KOPT-K1 (cell line): ENCODE measurements around the gene CRTAC1.

Experiments
- H3K27ac ChIP-seq: fragments of 200-600 bp; sonication (generic); 2 replicates; pipeline ENCODE4 v1.5.1; 2016; ENCODE audit warnings: antibody characterized with exemption, mild to moderate bottlenecking, low read depth, low read length; ENCODE audit not compliant: poor library complexity, severe bottlenecking
- H3K36me3 ChIP-seq: fragments of 200-600 bp; sonication (generic); 2 replicates; pipeline ENCODE4 v1.5.1; 2017; ENCODE audit warnings: antibody characterized with exemption, mild to moderate bottlenecking, low read length, moderate library complexity; ENCODE audit not compliant: insufficient read depth
- H3K9me3 ChIP-seq: fragments of 200-600 bp; sonication (generic); 2 replicates; pipeline ENCODE4 v1.5.1; 2017; ENCODE audit warnings: antibody characterized with exemption, low read length, mild to moderate bottlenecking; ENCODE audit not compliant: insufficient read depth, poor library complexity, severe bottlenecking

Gene CRTAC1

DNA sequence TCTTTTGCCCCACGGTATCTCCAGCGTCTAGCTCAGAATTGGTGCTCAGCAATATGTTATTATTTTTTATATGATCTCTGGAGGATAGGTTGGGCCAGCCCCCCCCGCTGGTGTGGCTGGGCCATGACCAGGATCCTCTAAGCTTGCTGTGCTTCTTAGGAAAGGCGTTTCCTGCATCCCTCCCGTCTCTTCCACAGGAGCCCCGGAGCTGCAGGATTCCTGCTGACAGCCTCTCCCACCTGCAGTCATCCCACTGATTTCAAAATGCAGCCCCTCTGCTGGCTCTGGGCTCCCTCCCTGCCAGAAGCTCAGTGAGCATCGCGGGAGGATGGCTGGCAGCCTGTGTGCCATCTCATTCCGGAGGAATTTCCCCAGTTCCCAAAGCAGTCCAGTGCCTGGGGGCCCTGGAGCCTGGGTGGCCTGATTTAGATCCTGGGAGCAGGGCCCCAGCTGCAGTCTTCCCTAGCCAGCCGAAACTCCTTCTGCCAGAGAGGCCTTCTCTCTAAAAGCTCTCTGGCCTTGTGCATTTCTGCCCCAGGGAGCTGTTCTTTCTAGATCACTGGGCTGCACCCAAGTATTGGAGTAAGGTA lies 202.6 kb downstream of the CRTAC1 start:
- no peaks in the 10 kb centered on the region for H3K9me3 ChIP-seq
- no peaks in the 10 kb centered on the region for H3K36me3 ChIP-seq
- no peak overlapping the region for H3K27ac ChIP-seq

DNA sequence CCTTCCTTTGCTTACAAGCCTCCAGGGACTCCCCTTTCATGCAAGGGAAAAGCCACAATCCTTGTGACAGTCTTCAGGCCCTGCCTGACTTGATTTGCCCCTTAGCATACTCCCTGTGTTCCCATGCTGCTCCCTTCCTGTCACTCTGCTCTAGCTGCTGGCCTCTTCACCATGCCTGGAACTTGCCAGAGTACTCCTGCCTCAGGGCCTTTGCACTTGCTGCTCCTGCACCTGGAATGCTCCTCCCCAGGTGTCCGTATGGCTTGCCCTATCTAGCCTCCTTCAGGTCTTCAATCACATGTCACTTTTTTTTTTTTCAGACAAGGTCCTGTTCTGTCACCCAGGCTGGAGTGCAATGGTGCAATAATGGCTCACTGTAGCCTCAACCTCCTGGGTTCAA lies 203.5 kb downstream of the CRTAC1 start:
- Histone ChIP-seq H3K9me3 (no peaks in the 10 kb centered on the region), H3K27ac (no peak overlapping the region), H3K36me3 (no peaks in the 10 kb centered on the region)

DNA sequence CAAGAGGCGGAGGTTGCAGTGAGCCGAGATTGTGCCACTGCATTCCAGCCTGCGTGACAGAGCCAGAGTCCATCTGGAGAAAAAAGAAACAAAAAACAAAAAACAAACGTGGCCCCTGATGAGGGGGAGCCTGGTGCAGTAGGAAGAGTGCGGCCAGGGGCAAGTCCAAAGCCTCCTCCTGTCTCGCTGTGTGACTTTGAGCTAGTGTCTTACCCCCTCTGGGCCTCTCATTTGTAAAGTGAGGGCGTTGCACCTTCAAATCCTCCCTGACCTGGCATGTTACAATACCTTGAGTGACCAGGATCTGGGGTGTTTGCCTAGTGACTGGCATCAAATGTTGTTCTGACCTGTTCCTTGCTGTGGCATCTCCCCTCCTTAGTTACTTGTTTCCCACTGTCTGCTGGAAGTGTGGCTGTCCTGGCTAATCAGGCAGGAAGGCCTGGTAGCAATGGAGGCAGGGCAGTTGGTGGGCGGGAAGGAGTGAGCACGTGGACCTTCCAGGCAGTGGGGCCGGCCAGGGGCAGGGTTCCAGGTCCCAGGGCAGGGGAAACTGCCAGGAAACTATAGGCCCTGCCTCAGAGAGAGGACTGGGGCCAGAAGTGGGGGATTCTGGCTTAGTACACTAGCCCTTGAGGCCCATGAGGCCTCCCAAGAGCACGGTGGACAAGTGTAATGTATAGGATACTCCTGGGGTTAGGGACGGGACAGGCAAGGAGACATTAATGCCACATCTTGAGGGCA lies 205.2 kb downstream of the CRTAC1 start:
- H3K9me3 ChIP-seq, result no peaks in the 10 kb centered on the region

DNA sequence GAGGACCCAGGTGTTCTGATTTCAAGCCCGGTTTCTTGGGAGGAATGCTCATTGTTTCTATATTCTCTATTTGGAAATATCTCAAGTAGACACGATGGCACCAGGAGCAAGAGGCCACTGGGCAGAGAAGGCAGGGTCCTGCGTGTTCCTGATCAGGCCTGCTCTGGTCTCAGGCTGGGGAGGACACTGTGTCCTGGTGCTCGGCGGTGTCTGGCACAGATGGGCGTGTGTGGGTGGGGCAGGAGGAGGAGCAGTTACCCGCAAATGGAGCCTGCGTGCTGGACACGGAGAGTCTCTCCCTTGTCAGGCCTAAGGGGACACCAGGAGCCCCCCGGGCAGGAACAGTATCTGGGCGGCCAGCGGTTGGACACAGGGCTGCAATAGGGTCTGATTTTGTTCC lies 206.7 kb downstream of the CRTAC1 start:
- H3K27ac ChIP-seq, result no peak overlapping the region
- H3K36me3 ChIP-seq, result no peaks in the 10 kb centered on the region
- no peaks in the 10 kb centered on the region for H3K9me3 ChIP-seq

More for the DNA sequence above, 205.2 kb downstream of the CRTAC1 start:
- Histone ChIP-seq H3K36me3 (no peaks in the 10 kb centered on the region), H3K27ac (no peak overlapping the region)

DNA sequence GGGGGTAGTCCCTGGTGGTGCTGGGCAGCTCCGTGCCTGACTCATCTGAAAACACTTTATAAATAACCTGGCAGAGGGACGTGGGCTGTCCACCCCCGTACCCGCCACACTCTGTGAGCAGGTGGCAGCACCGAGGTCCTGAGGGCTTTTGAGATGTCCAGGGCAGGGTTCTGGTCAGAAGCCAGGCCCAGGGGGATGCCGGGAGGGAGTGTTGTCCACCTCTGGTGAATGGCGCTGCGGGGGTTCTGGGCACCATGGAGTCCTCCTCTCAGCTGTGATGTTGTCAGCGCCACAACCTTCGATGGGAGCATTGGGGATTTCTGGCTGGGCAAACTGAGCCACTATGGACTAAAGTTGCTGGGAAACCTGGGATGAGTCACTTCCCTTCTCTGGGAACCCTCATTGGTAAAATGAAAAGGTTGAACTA lies 208.1 kb downstream of the CRTAC1 start:
- no peak overlapping the region for H3K27ac ChIP-seq
- no peaks in the 10 kb centered on the region for H3K9me3 ChIP-seq
- no peaks in the 10 kb centered on the region for H3K36me3 ChIP-seq

DNA sequence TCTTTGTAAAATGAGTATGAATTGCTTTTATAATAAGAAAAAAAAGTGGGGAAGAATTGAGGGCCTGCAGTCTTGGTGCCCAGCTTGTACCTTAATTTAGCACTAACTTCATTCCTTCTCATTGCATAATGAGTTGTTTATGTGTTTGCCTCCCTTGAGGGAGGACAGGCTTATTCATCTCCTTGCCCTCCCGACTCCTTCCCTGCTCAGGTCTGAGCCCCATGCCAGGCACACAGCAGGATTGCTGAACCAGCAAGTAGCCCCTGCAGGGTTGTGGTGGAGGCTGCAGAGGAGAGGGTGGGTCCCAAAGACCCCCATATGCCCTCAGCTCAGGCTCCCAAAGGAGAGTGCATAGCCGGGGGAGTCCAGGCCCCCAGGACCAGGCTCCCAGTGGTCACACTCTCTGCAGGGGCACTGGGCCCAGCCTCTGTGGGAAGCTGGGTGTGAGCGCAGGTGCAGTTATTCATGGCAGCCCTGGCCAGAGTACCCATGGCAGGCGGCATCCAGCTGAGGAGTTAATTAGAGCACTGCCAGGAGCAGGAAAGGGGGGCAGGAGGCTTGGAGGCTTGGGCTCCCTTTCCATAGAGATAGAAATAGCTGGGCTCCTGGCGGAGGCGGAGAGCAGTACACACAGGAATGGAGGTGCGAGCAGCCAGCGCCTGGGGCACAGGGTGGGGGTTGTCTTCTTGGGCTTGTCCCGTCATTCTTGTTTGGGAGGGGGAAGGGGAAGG lies 208.9 kb downstream of the CRTAC1 start:
- Histone ChIP-seq H3K27ac (no peak overlapping the region), H3K36me3 (no peaks in the 10 kb centered on the region), H3K9me3 (no peaks in the 10 kb centered on the region)

DNA sequence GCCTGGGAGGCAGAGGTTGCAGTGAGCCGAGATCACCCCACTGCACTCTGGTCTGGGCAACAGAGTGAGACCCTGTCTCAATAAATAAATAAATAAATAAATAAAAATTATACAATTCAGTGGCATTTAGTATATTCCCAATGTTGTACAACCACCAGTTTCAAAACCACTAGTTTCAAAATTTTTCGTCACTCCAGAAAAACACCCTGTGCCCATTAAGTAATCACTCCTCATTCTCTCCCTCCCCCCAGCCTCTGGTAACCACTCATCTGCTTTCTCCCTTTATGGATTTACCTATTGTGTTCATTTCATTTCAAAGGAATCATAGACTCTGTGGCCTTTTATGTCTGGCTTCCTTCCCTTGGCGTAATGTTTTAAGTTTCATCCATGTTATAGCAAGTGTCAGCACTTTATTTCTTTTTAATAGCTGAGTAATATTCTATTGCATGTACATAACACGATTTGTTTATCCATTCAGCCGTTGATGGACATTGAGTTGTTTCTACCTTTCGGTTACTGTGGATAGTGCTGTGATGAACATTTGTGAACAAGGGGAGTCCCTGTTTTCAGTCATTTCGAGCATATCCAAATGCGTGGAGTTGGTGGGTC lies 210.2 kb downstream of the CRTAC1 start:
- Histone ChIP-seq H3K27ac (no peak overlapping the region), H3K36me3 (no peaks in the 10 kb centered on the region), H3K9me3 (no peaks in the 10 kb centered on the region)

DNA sequence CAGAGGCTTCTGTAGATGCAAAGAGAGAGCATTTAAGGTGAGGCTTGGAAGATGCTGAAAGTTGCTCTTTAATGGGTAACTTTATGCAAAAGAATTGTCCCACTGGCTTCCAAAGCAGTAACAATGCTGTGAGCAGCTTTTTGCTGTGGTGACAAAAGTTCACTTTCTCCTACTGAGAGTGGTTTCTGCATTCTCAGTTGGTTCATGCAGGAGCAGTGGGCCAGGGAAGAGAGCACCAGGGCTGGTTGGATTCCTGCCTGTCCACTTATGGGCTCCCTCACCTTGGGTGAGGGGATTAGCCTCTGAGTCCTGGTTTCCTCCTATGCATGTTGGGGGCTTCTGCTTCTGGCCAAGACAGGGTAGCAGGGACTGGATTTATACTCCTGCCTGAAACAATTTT lies 211.8 kb downstream of the CRTAC1 start:
- Histone ChIP-seq H3K9me3 (no peaks in the 10 kb centered on the region), H3K27ac (no peak overlapping the region), H3K36me3 (no peaks in the 10 kb centered on the region)

DNA sequence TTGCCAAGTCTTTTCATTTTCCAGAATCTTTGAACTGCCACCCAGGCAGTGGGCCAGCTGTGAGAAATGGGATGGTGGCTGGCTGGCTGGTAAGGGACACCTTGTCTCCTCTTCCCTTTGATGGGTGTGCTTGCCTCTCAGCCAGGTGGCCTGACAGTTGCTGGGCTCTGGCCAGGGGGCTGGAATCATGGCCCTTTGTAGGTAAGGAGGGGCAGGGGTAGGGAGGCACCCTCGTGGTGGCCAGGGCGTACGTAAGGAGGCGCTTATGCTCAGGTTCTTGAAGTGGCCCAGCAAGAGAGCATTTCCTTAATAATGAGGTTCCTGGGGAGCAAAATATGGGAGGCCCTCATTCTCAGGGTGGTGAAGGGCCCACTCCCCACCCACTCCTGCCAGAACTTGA lies 213.8 kb downstream of the CRTAC1 start:
- Histone ChIP-seq H3K9me3 (no peaks in the 10 kb centered on the region), H3K27ac (no peak overlapping the region), H3K36me3 (no peaks in the 10 kb centered on the region)
